ENCODE results near the gene EVC2.

EVC2 gene

GRCh38 chr4:5638316-5638715 is 70.0 kb downstream of the EVC2 start:
- Histone ChIP-seq H3K4me1 (no peaks in the 10 kb centered on the region), H3K4me3 (ENCODE audit: low read depth, low read length) (no peak overlapping the region), H3K36me3 (no peaks in the 10 kb centered on the region), H3K27me3 (no peaks in the 10 kb centered on the region), H3K9me3 (no peaks in the 10 kb centered on the region)
- no peak for TF ChIP-seq CTCF (IDR thresholded peaks at IDR 0.05; ENCODE audit: low read depth, low read length)
- no peak for DNase-seq

GRCh38 chr4:5636766-5637670 is 71.3 kb downstream of the EVC2 start:
- Histone ChIP-seq H3K9me3 (no peaks in the 10 kb centered on the region), H3K4me3 (ENCODE audit: low read depth, low read length) (no peak overlapping the region), H3K27me3 (no peaks in the 10 kb centered on the region), H3K36me3 (no peaks in the 10 kb centered on the region), H3K4me1 (no peaks in the 10 kb centered on the region)
- TF ChIP-seq CTCF (IDR thresholded peaks at IDR 0.05; ENCODE audit: low read depth, low read length): no peak
- no peak for DNase-seq

DNA sequence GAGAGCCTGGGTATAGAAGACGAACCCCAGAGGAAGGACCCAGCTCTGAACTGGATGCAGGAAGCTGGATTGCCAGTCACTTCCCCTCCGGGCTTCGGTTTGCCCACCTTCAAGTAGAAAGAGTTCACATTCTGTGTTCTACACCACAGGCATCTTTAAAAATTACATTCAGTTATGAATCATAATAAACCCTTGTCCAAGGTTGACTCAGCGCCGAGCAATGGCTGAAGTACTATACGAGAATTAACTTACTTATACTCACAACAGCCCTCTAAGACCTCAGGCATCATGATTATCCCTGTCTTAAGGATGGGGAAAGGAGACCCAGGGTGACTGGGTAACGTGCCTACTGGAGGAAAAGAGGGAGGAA is 72.5 kb downstream of the EVC2 start:
- Histone ChIP-seq H3K9me3 (no peaks in the 10 kb centered on the region), H3K27me3 (no peaks in the 10 kb centered on the region), H3K36me3 (no peaks in the 10 kb centered on the region), H3K4me1 (no peaks in the 10 kb centered on the region), H3K4me3 (ENCODE audit: low read depth, low read length) (no peak overlapping the region)
- DNase-seq: no peak
- no peak for TF ChIP-seq CTCF (IDR thresholded peaks at IDR 0.05; ENCODE audit: low read depth, low read length)

DNA sequence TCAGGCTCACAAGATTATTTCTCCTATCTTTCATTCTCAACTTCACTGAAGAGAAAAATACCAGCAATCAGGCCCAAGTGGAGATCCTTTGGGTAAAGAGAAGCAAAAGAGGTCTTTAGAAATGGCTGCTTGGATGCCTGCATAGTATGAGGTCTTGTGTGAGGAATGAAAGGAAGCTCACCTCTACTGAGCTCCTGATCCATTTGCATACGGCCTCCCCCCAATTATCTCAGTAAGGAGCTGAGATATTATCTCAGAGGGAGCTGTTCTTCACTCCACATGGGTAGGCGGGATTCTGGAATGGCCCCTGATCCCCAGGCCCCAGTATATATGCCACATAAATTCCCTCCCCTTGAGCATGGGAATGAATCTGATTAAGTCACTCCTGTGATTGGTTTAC is 75.8 kb downstream of the EVC2 start:
- DNase-seq: no peak
- H3K36me3 ChIP-seq: no peaks in the 10 kb centered on the region
- no peaks in the 10 kb centered on the region for H3K4me1 ChIP-seq
- H3K4me3 ChIP-seq (ENCODE audit: low read depth, low read length): no peak overlapping the region
- no peaks in the 10 kb centered on the region for H3K27me3 ChIP-seq
- H3K9me3 ChIP-seq: no peaks in the 10 kb centered on the region
- TF ChIP-seq CTCF (IDR thresholded peaks at IDR 0.05; ENCODE audit: low read depth, low read length): no peak

DNA sequence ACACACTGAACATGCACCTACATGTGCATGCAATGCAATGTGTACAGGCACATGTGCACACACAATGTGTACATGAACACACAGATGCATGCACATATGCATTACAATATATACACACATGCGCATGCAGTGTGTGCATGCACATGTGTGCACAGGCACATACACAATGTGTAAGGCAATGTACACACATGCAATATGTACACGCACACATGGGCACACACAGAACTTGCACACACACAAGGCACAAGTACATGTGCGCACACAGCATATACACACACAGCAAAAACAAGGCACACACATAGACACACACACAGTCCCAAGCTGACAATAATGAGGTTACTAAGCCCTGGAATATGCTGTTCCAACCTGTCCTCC is 76.3 kb downstream of the EVC2 start:
- Histone ChIP-seq H3K4me3 (ENCODE audit: low read depth, low read length) (no peak overlapping the region), H3K9me3 (no peaks in the 10 kb centered on the region), H3K27me3 (no peaks in the 10 kb centered on the region), H3K4me1 (no peaks in the 10 kb centered on the region), H3K36me3 (no peaks in the 10 kb centered on the region)
- no peak for DNase-seq
- TF ChIP-seq CTCF (IDR thresholded peaks at IDR 0.05; ENCODE audit: low read depth, low read length): no peak

GRCh38 chr4:5631352-5632065 is 76.8 kb downstream of the EVC2 start:
- Histone ChIP-seq H3K36me3 (no peaks in the 10 kb centered on the region), H3K27me3 (no peaks in the 10 kb centered on the region), H3K4me1 (no peaks in the 10 kb centered on the region), H3K4me3 (ENCODE audit: low read depth, low read length) (no peak overlapping the region), H3K9me3 (no peaks in the 10 kb centered on the region)
- no peak for DNase-seq
- TF ChIP-seq CTCF (IDR thresholded peaks at IDR 0.05; ENCODE audit: low read depth, low read length): no peak
